IPS DF 4.7 (cell line): Measurements from ENCODE around the gene IFITM10.

ENCODE experiments used
- DNase-seq: peaks from one replicate; pipeline ENCODE4 v3.0.0-alpha.2; 2013; ENCODE audit warnings: low spot score; ENCODE audit errors: extremely low read depth

Gene IFITM10

DNA sequence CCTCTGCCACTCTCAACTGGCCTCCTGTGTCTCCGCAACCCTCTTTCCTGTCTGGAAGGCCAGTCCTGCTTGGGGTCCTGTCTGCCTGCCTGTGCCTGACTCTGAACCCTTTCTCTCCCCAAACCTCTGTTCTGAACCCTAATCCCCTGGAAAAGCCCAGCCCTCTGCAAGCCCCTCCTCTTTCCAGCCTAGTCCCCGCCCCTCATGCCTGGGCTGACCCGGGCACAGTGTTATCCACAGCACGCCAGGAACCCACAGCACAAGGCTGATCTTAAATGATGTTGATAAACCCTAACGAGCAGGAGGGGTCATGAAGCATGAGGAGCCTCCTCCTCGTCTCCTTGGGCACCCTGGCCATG, at the start of gene IFITM10:
TSS of gene IFITM10 (minus strand) at position 115 of the 359 bp plus-strand sequence. CDS start 153 bp downstream, outside the sequence.
- DNase-seq: no peak

GRCh38 chr11:1797391-1798125, 47.2 kb upstream of the IFITM10 start:
- DNase-seq: no peak

DNA sequence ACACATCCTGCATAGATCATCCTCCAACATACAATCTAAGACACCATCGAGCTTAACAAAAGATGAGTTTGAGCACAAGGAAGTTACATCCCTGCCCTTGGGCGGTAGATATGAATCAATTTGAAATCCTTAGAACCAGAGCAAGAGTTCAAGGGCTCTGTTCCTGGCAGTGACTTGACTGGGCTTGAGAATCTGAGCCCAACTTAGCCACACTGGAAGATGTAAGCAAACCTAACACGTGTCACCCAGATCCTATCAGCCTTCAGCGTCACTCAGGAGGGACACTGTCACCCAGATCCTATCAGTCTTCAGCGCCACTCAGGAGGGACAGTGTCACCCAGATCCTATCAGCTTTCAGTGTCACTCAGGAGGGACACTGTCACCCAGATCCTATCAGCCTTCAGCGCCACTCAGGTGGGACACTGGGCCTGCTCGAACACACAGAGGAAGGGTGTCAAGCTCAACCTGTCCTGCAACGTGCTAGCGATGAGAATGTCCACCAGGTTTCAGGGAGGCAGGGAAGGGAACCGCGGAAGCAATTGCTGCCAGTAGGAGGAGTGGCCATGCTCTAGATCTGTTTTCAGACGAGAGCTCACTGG, 46.1 kb upstream of the IFITM10 start:
- no peak for DNase-seq

GRCh38 chr11:1793081-1793480, 42.7 kb upstream of the IFITM10 start:
- DNase-seq: no peak

DNA sequence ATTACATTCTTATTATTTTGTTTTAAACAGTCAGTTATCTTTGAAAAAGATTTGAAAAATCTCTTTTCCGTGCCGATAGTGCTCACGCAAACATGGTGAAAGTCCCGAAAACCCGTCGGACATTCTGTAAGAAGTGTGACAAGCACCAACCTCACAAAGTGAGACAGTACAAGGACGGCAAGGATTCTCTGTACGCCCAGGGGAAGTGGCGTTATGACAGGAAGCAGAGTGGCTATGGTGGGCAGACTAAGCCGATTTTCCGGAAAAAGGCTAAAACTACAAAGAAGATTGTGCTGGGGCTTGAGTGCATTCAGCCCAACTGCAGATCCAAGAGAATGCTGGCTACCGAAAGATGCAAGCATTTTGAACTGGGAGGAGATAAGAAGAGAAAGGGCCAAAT, 42.1 kb upstream of the IFITM10 start:
- DNase-seq: no peak

DNA sequence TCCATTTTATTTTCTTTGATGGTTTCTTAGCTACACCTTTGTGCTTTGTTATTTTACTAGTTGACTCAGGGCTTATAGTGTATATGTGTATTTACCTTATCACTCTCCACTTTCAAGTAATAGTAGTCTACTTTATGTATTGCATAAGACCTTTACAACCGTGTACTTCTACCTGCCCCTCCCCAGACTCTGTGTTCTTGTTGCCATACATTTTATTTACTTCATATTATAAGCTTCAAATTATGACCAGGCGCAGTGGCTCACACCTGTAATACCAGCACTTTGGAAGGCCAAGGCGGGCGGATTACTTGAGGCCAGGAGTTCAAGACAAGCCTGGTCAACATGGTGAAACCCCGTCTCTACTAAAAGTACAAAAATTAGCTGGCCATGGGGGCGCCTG, 41.5 kb upstream of the IFITM10 start:
- DNase-seq: no peak

GRCh38 chr11:1786466-1786865, 36.1 kb upstream of the IFITM10 start:
- no peak for DNase-seq

- no peak for DNase-seq
Observed at GRCh38 chr11:1785749-1786413, 35.5 kb upstream of the IFITM10 start.

- DNase-seq: no peak
Observed at GRCh38 chr11:1784761-1785650, 34.6 kb upstream of the IFITM10 start.

GRCh38 chr11:1783725-1784529, 33.5 kb upstream of the IFITM10 start:
- DNase-seq: no peak

GRCh38 chr11:1782831-1783724, 32.7 kb upstream of the IFITM10 start:
- no peak for DNase-seq

DNA sequence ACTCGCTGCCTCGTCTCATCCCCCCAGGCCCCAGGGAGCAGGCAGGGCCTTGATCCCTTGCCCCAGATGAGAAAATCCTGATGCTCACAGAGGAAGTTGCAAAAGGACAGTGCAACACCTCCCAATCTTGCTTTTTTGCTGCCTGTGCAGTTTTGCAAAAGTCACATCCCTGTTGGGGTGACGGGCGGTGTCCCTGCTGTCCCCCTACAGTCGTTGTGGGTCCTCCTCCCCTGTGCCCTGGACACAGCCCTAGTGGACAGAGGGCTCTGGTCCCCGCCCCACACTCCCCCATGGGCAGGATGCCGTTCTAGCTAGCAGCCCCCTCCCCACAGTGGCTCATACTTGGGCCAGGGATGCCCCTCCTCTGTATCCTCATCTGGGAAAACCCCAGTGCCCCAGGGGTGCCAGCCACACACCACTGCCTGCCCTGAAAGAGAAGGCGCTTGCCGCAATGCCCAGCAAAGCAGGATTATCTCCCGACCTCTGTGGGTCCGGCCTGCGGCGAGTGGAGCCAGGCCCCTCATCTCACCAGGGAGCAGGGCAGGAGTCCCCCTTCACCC, 31.7 kb upstream of the IFITM10 start:
- no peak for DNase-seq

- DNase-seq: no peak
Observed at GRCh38 chr11:1781593-1781975, 31.2 kb upstream of the IFITM10 start.

GRCh38 chr11:1780700-1781592, 30.6 kb upstream of the IFITM10 start:
- no peak for DNase-seq

DNA sequence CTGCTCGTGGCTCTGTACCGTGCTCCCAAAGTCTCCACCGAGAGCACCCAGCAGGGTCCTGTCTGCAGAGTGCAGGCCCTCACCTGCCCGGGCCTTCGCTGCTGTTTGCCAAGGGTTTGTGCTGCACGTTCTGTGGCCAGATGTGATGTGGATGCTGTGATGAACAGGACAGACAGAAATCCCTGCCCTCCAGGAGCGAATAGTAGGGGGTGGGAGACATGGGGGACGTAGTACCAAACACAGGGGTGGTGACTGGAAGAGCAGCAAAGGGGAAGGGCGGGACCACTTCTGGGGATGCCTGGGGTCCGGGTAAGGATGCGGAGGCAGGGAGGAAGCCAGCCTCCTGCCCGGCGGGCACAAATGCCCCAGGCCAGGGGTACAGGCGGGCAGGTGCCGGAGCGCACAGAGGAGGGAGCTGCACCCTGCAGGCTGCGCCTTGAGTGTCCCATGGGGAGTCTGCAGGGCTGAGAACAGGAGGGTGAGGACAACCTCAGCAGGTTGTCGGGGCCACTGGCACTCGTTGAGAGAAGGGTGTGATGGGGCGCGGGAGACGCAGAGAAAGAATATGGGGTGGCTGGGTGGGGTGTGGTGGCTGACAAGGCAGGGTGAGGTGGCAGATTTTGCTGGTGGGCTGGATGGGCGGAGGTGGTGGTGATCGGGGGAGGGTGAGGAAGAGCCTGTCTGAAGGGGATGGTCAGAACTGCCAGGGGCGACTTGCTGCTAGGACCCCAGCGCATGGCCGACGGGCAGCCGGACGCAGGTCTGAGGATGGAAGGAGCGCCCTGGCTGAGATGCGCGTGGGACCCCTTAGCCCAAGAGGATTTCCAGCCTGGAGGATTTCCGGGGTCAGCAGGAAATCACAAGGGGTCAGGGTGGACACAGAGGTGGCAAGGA, 29.7 kb upstream of the IFITM10 start:
- no peak for DNase-seq

DNA sequence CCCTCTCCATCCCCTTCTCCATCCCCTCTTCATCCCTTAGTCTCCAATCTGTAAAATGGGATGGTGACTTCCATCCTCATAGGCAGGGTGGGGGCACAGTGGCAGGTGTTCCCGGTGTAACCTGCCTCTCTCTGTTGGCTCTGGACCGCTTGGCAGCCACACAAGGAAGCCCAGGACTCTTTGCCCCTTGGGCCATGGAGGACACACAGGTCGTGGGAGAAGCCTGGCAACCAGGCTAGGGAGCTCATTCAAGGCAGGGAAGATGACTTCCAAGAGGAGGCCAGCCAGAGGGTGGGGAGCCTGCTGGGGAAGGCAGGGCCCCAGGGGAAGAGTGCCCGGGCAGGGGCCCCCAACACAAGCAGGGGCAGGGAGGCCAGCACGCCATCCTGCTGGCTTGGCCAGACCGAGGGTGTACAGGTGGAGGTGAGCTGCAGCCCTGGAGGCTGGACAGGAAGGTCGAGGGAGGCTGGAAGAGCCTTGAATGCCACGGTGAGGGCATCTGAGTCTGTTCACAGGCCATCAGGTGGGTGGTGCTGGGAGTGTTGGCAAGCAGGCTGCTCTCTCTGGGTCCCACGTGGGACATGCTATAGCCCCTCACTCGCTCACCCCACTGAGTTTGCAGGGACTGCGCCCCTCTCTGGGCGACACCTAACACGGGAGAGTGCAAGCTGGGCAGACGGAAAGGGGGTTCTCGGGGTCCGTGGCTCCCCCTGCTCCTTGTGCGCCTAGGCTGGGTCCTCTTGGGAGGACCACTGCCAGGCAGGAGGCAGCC, 28.8 kb upstream of the IFITM10 start:
- no peak for DNase-seq
